GM21367 (cell line): ENCODE results near the gene ENAM.
"Not testable (repeated sequence)": the region's sequence is repeated elsewhere in the genome, so short reads cannot be mapped to it uniquely, and the experiment has no call there.

ENCODE experiments used
- ATAC-seq: cut with Tn5 transposase; IDR thresholded peaks from one replicate; pipeline ENCODE4 v1.9.1; 2021; ENCODE audit not compliant: unreplicated experiment

Gene ENAM

GRCh38 chr4:70623323-70623722, 5.2 kb upstream of the ENAM start:
- ATAC-seq = no peak

- ATAC-seq = no peak
Measured at GRCh38 chr4:70624226-70624793, 4.2 kb upstream of the ENAM start.

DNA sequence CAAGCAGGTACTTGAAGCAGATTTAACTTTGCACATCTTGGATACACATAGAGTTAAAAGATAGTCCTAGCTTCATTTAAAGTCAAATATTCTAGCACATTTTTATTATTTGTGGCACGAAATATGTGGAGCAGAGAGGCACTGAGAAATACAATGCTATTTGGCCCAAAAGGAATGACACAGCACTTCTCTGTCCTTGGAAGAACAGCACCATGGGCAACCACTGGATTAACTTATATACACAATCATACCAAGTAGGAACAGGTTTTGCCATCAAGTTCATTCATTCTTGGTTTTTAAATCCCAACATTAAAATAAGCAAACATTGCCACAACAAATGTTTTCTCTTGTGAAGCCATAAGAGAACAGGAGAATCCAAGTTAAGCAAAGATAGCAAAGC, 924 bp upstream of the ENAM start:
- ATAC-seq = no peak

DNA sequence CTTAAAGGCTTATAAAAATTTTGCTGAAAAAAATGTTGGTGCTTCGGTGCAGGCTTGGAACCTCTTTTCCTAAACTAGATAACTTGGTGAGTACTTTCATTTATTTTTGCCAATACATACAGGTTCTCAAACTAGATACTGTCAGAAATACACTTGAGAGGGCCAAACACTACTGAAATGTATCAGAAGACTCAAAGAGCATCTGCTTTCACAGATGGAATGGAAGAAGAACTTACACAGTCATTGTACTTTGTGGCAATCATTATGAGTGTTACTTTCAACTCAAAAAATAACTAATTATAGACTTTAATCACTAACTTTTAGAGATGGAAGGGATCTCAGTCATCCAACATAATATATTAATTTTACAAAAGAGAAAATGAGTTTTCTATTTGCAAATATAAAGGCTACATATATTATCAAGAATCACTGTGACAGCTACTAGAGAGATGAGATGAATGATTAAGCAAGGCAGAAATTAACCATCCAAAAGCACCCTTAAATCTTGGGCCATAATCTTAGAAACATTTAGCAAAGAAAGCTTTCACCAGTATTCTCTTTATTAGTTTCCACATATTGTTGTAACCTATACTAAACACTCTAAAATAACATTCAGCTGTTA, 1.0 kb downstream of the ENAM start:
- no peak for ATAC-seq

- no peak for ATAC-seq
Measured at GRCh38 chr4:70630162-70630561, 1.6 kb downstream of the ENAM start.

- no peak for ATAC-seq
Measured at GRCh38 chr4:70632028-70632427, 3.5 kb downstream of the ENAM start.

GRCh38 chr4:70634482-70634881, 5.9 kb downstream of the ENAM start:
- ATAC-seq = no peak

GRCh38 chr4:70637239-70637913, 8.8 kb downstream of the ENAM start:
- no peak for ATAC-seq

- no peak for ATAC-seq
Measured at GRCh38 chr4:70640192-70640591, 11.6 kb downstream of the ENAM start.

DNA sequence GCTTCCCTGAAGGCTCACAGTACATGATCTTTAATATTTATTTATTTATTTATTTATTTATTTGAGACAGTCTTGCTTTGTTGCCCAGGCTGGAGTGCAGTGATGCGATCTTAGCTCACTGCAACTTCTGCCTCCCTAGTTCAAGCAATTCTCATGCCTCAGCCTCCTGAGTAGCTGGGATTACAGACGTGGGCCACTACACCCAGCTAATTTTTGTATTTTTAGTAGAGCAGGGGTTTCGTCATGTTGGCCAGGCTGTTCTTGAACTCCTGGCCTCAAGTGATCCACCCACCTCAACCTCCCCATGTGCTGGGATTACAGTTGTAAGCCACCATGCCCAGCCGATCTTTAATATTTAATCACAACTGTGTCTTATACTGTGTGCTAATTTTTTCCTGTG, 22.2 kb downstream of the ENAM start:
- not testable (repeated sequence) for ATAC-seq

- ATAC-seq = peak; percentile 55
Measured at GRCh38 chr4:70651864-70652506, 23.4 kb downstream of the ENAM start.

- ATAC-seq = no peak
Measured at GRCh38 chr4:70654605-70655011, 26.1 kb downstream of the ENAM start.

DNA sequence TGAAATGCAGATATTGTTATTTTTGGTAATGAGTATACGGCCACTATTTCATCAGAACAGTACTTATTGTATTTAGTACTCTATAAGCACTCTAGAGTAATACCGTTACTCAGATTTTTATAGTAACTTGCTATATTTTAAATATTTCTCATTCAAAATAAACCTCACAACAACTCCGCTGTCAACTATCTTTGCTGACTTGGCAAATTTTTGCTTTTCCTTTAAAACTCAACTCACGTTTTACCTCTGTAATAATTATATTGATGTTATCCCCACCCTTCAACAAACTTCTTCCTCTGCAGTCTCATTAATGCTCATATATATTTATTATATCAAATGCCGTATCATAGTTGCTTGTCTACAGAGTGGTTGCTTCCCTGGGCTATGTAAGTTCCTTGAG, 28.8 kb downstream of the ENAM start:
- no peak for ATAC-seq

DNA sequence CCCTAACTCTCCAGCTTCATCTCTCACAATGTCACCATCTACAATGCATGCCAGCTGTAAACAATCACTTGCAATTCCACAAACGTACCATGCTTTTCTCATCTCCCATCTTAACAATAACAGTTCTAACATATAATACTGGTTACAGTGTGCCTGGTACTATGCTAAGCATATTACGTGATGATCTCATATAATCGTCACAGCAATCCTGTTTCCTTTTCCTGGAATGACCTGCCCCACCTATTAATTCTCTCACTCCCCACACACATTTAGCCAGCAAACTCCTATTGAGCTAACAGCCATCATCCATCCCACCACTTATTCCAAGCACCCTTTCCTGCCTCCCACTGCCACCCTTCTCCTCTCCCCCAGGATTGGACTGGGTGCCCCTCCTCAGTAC, 29.9 kb downstream of the ENAM start:
- no peak for ATAC-seq

GRCh38 chr4:70660106-70660505, 31.6 kb downstream of the ENAM start:
- no peak for ATAC-seq

- ATAC-seq = not testable (repeated sequence)
Measured at GRCh38 chr4:70661309-70661922, 32.9 kb downstream of the ENAM start.

- ATAC-seq = peak; percentile 60
Measured at GRCh38 chr4:70666369-70666768, 37.8 kb downstream of the ENAM start, which contains the start of gene JCHAIN. Gene JCHAIN (minus strand): TSS chr4:70666508. CDS start chr4:70666490, 18 bp downstream.

DNA sequence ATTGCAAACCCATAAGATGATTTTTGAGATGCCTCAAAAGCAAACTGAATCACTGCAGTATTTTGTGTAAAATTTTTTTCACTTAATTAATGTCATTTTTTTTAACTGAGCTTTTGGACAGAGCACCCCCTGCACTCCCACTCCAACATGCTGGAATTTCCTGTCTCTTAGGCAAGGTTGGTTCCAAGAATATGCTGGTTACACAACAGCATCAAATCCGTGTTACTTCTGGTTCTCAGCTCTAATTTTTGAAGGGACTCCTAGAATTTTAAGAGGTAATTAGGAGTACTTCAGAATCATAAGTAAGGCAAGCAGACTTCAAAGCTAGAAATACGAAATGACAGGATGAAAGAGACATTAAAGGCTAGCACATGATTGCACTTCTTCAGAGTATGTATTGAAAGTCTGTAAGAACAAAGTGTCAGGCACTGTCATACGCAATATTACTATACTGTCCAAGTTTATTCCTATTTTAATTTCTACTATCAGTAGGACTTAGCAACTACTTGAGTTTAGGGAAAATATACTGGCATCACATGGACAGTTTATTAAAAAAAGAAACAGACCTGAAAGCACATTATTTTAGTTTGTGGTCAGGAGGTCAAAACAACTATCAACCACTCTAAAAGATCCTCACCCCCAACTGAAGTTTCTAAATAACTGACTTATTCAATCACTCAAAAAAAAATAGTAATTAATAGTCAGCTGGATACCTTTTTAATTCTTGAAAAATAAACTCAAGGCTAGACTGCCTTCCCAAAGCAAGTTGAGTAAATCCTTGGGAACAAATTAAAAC, 39.4 kb downstream of the ENAM start:
- ATAC-seq = peak; percentile 48

DNA sequence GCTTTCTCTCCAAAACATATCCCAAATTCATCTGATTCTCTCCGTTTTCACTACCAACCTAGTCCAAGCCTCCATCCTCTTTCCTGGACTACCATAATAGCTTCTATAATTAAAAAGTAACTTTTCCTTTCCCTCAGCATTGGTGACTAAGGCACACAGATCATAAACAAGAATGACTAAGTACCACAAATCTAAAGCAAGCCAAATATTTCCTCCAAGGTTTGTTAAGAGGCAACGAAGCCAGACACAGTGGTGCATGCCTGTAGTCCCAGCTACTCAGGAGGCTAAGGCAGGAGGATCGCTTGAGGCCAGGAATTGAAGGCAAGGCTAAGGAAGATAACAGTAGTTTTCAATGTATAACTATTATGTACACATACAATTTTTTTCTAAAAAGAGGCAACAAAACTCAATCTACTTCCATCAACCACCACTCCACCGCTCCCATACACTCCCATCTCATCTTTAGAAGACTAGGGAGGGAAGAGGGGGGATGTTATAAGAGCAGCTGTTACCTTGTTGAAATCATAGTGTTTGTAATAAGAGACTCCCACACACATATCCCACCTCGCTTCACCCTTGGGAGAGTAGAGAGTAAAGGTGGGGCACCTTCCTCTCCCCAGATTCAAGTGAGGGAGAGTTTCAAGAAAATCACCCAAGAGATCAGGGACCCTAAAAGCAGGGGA, 41.9 kb downstream of the ENAM start:
- no peak for ATAC-seq

GRCh38 chr4:70671091-70671490, 42.5 kb downstream of the ENAM start:
- no peak for ATAC-seq
